ENCODE data around the gene ARHGAP20. TPM values are rescaled to one million over a fixed set of nuclear protein-coding genes. Genes with fewer than 3 reads are reported as not detected.

The ARHGAP20 gene
- total and polyA plus RNA-seq, 2 experiments from 2014 or later, result 0.31 TPM; not detected in 1

- ATAC-seq (peak; percentile 81), DNase-seq (ENCODE audit: low spot score) (peak; percentile 37)
- H3K27me3 Mint-ChIP-seq (ENCODE audit: insufficient read depth, low read depth, poor library complexity), result no peaks in the 10 kb centered on the region
- H3K9me2 ChIP-seq (ENCODE audit: insufficient read depth), result no peaks in the 10 kb centered on the region
- no peaks in the 10 kb centered on the region for H3K36me3 Mint-ChIP-seq (ENCODE audit: low read depth)
- H4K20me1 ChIP-seq (replicated peaks; ENCODE audit: insufficient read depth), result no peaks in the 10 kb centered on the region
- no peak overlapping the region for H3K27ac Mint-ChIP-seq
- H3K4me1 ChIP-seq (ENCODE audit: insufficient read depth), result no peaks in the 10 kb centered on the region
- H3K9me3 Mint-ChIP-seq, result no peaks in the 10 kb centered on the region
- H3K4me2 ChIP-seq, result no peak overlapping the region
- H3K27ac ChIP-seq (ENCODE audit: low read depth), result no peak overlapping the region
- H3K4me1 Mint-ChIP-seq, result no peaks in the 10 kb centered on the region
- H3K4me3 ChIP-seq, result no peak overlapping the region
- TF ChIP-seq CTCF (conservative IDR thresholded peaks at IDR 0.05; ENCODE audit: low read depth in 2 of 2) (peak in 1 of 2 experiments; percentile 26; a peak in 1 of 4 replicates), EZH2 (IDR thresholded peaks at IDR 0.05; ENCODE audit: low read depth, unreplicated experiment) (no peak)
- no peaks in the 10 kb centered on the region for H3K27me3 ChIP-seq (ENCODE audit: insufficient read depth)
- H3K79me2 ChIP-seq (replicated peaks; ENCODE audit: insufficient read depth), result no peaks in the 10 kb centered on the region
- no peak overlapping the region for H2AFZ ChIP-seq
- no peak overlapping the region for H3K4me3 Mint-ChIP-seq
- no peaks in the 10 kb centered on the region for H3F3A ChIP-seq (replicated peaks; ENCODE audit: low read depth)
- H3K36me3 ChIP-seq (ENCODE audit: insufficient read depth), result no peaks in the 10 kb centered on the region
Measured at GRCh38 chr11:110606415-110606814, 105.8 kb downstream of the ARHGAP20 start.

- Histone ChIP-seq H3K36me3 (ENCODE audit: insufficient read depth) (no peaks in the 10 kb centered on the region), H3K4me2 (no peak overlapping the region), H3K27ac (ENCODE audit: low read depth) (no peak overlapping the region), H3K4me1 (ENCODE audit: insufficient read depth) (no peaks in the 10 kb centered on the region), H3K4me3 (no peak overlapping the region), H2AFZ (no peak overlapping the region), H3K9me2 (ENCODE audit: insufficient read depth) (no peaks in the 10 kb centered on the region), H3K27me3 (ENCODE audit: insufficient read depth) (no peaks in the 10 kb centered on the region), H4K20me1 (replicated peaks; ENCODE audit: insufficient read depth) (no peaks in the 10 kb centered on the region), H3K79me2 (replicated peaks; ENCODE audit: insufficient read depth) (no peaks in the 10 kb centered on the region), H3F3A (replicated peaks; ENCODE audit: low read depth) (no peaks in the 10 kb centered on the region)
- Mint-ChIP-seq H3K4me1 (no peaks in the 10 kb centered on the region), H3K4me3 (no peak overlapping the region), H3K36me3 (ENCODE audit: low read depth) (no peaks in the 10 kb centered on the region; the same call in 2 of the 3 replicates), H3K27me3 (ENCODE audit: insufficient read depth, low read depth, poor library complexity) (no peaks in the 10 kb centered on the region), H3K27ac (no peak overlapping the region), H3K9me3 (peaks cover 14% of the 10 kb centered on the region)
- DNase-seq (ENCODE audit: low spot score), result no peak
- ATAC-seq, result no peak
- TF ChIP-seq CTCF (conservative IDR thresholded peaks at IDR 0.05; ENCODE audit: low read depth in 2 of 2) (no peak), ZNF114 (CRISPR knock-in tag; IDR thresholded peaks at IDR 0.05) (no peak), NANOG (IDR thresholded peaks at IDR 0.05; ENCODE audit: borderline replicate concordance) (no peak), JUNB (IDR thresholded peaks at IDR 0.05; ENCODE audit: unreplicated experiment) (no peak), ZNF331 (CRISPR knock-in tag; IDR thresholded peaks at IDR 0.05; ENCODE audit: low read depth) (no peak), CREB1 (CRISPR knock-in tag; IDR thresholded peaks at IDR 0.05; ENCODE audit: low read depth) (no peak), POLR2AphosphoS5 (IDR thresholded peaks at IDR 0.05; ENCODE audit: low read depth) (no peak), REST (IDR thresholded peaks at IDR 0.05; ENCODE audit: unreplicated experiment) (no peak)
Measured at GRCh38 chr11:110601936-110602335, 110.3 kb downstream of the ARHGAP20 start.

Measured in GM23338 (cell line).